Mesangial cell (primary cell): ENCODE measurements around the gene RBPJL. TPM values are rescaled to one million over a fixed set of nuclear protein-coding genes. Genes with fewer than 3 reads are reported as not detected.

Experiments used
- total RNA-seq: library from RNA; depleted of rRNA; stranded (reverse); fragments of >200 nt; gene quantifications from 2 replicates; pipeline ENCODE4 v1.2.3, GENCODE V29; 2015

Gene RBPJL
- total RNA-seq: not detected in 2 replicates

DNA sequence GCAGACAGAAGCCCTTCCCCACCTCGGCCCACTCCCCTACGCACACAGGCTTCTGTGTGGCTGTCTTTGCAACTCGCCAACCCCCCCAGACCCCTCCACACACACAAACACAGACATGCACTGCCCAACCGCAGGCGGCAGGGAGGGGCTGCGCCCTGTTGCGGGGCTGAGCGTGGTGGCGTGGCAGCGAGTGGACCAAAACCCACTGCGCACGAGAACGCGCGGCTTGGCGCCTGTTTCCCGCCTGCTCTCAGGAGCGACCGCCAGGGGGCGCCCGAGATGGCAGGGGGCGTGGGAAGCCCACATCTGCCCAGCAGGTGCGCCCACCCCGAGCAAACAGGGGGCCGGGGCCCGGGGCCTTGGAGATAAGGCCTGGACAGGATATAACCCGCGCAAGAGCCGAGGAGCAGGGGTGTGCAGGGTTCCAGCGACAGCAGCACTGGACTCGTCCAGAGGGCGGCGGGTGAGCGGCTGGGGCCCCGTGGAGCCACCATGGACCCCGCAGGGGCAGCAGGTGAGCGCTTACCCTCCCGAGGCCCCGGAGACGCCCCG lies at the start of gene RBPJL:
Gene RBPJL, plus strand, starts transcription at position 410 of the 552 bp plus-strand sequence. Its CDS starts 83 bp downstream, at position 493.

GRCh38 chr20:45308117-45308778 lies 1.6 kb downstream of the RBPJL start, which contains the start of gene MATN4:
MATN4 (minus strand) TSS chr20:45308299; CDS start chr20:45305582, 2,717 bp downstream.

GRCh38 chr20:45347936-45348778 lies 41.5 kb downstream of the RBPJL start, which contains the start of gene SDC4:
SDC4 (minus strand) TSS chr20:45348424; CDS start chr20:45348384, 40 bp downstream.

GRCh38 chr20:45362804-45363610 lies 56.4 kb downstream of the RBPJL start, which contains the start of gene SYS1:
SYS1 (plus strand) TSS chr20:45363156; CDS start chr20:45363532, 376 bp downstream.

Other genes starting within 250 kb of the RBPJL start
- gene KCNS1, start 205.7 kb upstream of the RBPJL start, total RNA-seq: 3.0 and 6.2 TPM in 2 replicates
- not detected in 2 replicates for gene WFDC5, start 191.7 kb upstream of the RBPJL start, total RNA-seq
- gene WFDC12, start 182.4 kb upstream of the RBPJL start, total RNA-seq: not detected in 2 replicates
- not detected in 2 replicates for gene PI3, start 131.9 kb upstream of the RBPJL start, total RNA-seq
- not detected in 2 replicates for gene SEMG1, start 99.8 kb upstream of the RBPJL start, total RNA-seq
- not detected in 2 replicates for gene SEMG2, start 85.5 kb upstream of the RBPJL start, total RNA-seq
- gene SLPI, start 52.3 kb upstream of the RBPJL start, total RNA-seq: 0.49 and 4.7 TPM in 2 replicates
- gene MATN4, start 1.5 kb downstream of the RBPJL start, total RNA-seq: not detected in 2 replicates
- 92.6 and 201 TPM in 2 replicates for gene SDC4, start 41.6 kb downstream of the RBPJL start, total RNA-seq
- 53.3 and 63.6 TPM in 2 replicates for gene SYS1, start 56.3 kb downstream of the RBPJL start, total RNA-seq
- gene TP53TG5, start 71.5 kb downstream of the RBPJL start, total RNA-seq: not detected in 2 replicates
- 36.2 and 36.6 TPM in 2 replicates for gene DBNDD2, start 101.4 kb downstream of the RBPJL start, total RNA-seq
- gene PIGT, start 109.3 kb downstream of the RBPJL start, total RNA-seq: 81.5 and 125 TPM in 2 replicates
- gene WFDC2, start 162.9 kb downstream of the RBPJL start, total RNA-seq: 0.98 and 9.8 TPM in 2 replicates
- gene SPINT3, start 208.8 kb downstream of the RBPJL start, total RNA-seq: not detected in 2 replicates
- not detected in 2 replicates for gene WFDC6, start 232.6 kb downstream of the RBPJL start, total RNA-seq
- gene EPPIN, start 240.6 kb downstream of the RBPJL start, total RNA-seq: not detected in 2 replicates